H1 (cell line): ENCODE measurements around the gene INPP5F. TPM values are rescaled to one million over a fixed set of nuclear protein-coding genes. Genes with fewer than 3 reads are reported as not detected.

Source experiments
- CTCF ChIA-PET: fragments of 300-600 bp; sonication (Branson Sonifier 250); formaldehyde crosslinking; loops from one replicate; lab custom pipeline; 2021; ENCODE audit not compliant: partially characterized antibody; lab: Charles Lee
- POLR2A ChIA-PET: fragments of 300-600 bp; sonication (Branson Sonifier 250); formaldehyde crosslinking; loops from one replicate; lab custom pipeline; 2021; ENCODE audit warnings: inconsistent platforms; ENCODE audit not compliant: partially characterized antibody; lab: Charles Lee
- DNase-seq, 2 experiments: peaks; one replicate each; pipeline versions ENCODE4 v3.0.0 to v3.0.0-alpha.2; 2010 to 2022; ENCODE audit warnings: low spot score in 2 of 2, low read depth in 1 of 2, mixed read lengths in 1 of 2
- FAIRE-seq: peaks from 2 replicates; lab custom pipeline; 2011; peaks lifted over from hg19 to GRCh38; lab: Jason Lieb, UNC
- H2AFZ ChIP-seq: 2 replicates; pipeline ENCODE4 v1.8.1; 2012; ENCODE audit warnings: low read length, inconsistent platforms
- H2AK5ac ChIP-seq: 2 replicates; pipeline ENCODE4 v1.6.1; 2013; ENCODE audit warnings: low read depth, low read length
- H2BK120ac ChIP-seq: replicated peaks from 2 replicates; pipeline ENCODE3; 2013; ENCODE audit warnings: low read depth, low read length, inconsistent platforms
- H2BK12ac ChIP-seq: 2 replicates; pipeline ENCODE4 v1.6.1; 2013; ENCODE audit warnings: low read depth, low read length
- H2BK15ac ChIP-seq: 2 replicates; pipeline ENCODE4 v1.6.1; 2013; ENCODE audit warnings: low read length
- H2BK20ac ChIP-seq: 2 replicates; pipeline ENCODE4 v1.6.1; 2013; ENCODE audit warnings: low read length
- H2BK5ac ChIP-seq: 2 replicates; pipeline ENCODE4 v1.6.1; 2013; ENCODE audit warnings: low read depth, low read length
- H3K14ac ChIP-seq: 2 replicates; pipeline ENCODE4 v1.6.1; 2013; ENCODE audit warnings: inconsistent platforms; ENCODE audit not compliant: insufficient read length
- H3K18ac ChIP-seq: 2 replicates; pipeline ENCODE4 v1.6.1; 2013; ENCODE audit warnings: low read length; ENCODE audit errors: extremely low read depth
- H3K23ac ChIP-seq: 2 replicates; pipeline ENCODE4 v1.6.1; 2013; ENCODE audit warnings: inconsistent platforms; ENCODE audit not compliant: insufficient read length
- H3K23me2 ChIP-seq: 2 replicates; pipeline ENCODE4 v1.6.1; 2013; ENCODE audit warnings: low read depth, low read length
- H3K27ac ChIP-seq: 2 replicates; pipeline ENCODE4 v1.6.1; 2011; ENCODE audit warnings: low read depth, low read length, inconsistent platforms
- H3K27me3 ChIP-seq, 4 experiments: replicated peaks in 1 of 4; 1 replicate in 1 of 4; 2 replicates in 3 of 4; pipeline versions ENCODE4 v1.6.1 to v1.8.1; 2011 to 2013; ENCODE audit warnings: low read length in 3 of 4, mild to moderate bottlenecking in 3 of 4, inconsistent platforms in 2 of 4, mixed read lengths in 2 of 4, moderate library complexity in 1 of 4; ENCODE audit not compliant: control insufficient read depth in 3 of 4, insufficient read depth in 3 of 4; ENCODE audit errors: extremely low read depth in 1 of 4
- H3K36me3 ChIP-seq, 4 experiments: 2 replicates each; pipeline versions ENCODE4 v1.6.1 to v1.8.1; 2011 to 2013; ENCODE audit warnings: mild to moderate bottlenecking in 4 of 4, low read length in 3 of 4, moderate library complexity in 2 of 4, control low read depth in 1 of 4, inconsistent platforms in 1 of 4; ENCODE audit not compliant: insufficient read depth in 4 of 4, control insufficient read depth in 2 of 4
- H3K4ac ChIP-seq: replicated peaks from 2 replicates; pipeline ENCODE3; 2013; ENCODE audit warnings: low read length, low read depth, mixed read lengths, inconsistent platforms; ENCODE audit not compliant: insufficient read length
- H3K4me1 ChIP-seq, 4 experiments: replicated peaks in 1 of 4; 1 replicate in 1 of 4; 2 replicates in 3 of 4; pipeline versions ENCODE4 v1.6.1 to v1.8.1; 2011 to 2013; ENCODE audit warnings: low read length in 3 of 4, inconsistent platforms in 2 of 4, mixed read lengths in 1 of 4; ENCODE audit not compliant: insufficient read depth in 4 of 4, control insufficient read depth in 3 of 4
- H3K4me2 ChIP-seq, 2 experiments: 2 replicates each; pipeline versions ENCODE4 v1.6.1 to v1.8.1; 2011 to 2013; ENCODE audit warnings: low read depth in 2 of 2, low read length in 2 of 2, control low read depth in 1 of 2, inconsistent platforms in 1 of 2, mild to moderate bottlenecking in 1 of 2; ENCODE audit not compliant: insufficient read depth in 1 of 2
- H3K4me3 ChIP-seq, 4 experiments: fragments of 200-600, 300-600 bp in 1 of 4; sonication (generic), shearing (Covaris generic), sonication (Bioruptor Twin) in 1 of 4; 2 replicates each; pipeline versions ENCODE4 v1.5.1 to v1.8.1; 2011 to 2016; ENCODE audit warnings: low read length in 4 of 4, low read depth in 3 of 4, control low read depth in 2 of 4, inconsistent platforms in 2 of 4, mild to moderate bottlenecking in 2 of 4, mixed read lengths in 1 of 4, moderate library complexity in 1 of 4; ENCODE audit not compliant: insufficient read depth in 2 of 4; ENCODE audit errors: extremely low read depth in 1 of 4
- H3K56ac ChIP-seq: replicated peaks from 2 replicates; pipeline ENCODE3; 2013; ENCODE audit warnings: low read depth, mild to moderate bottlenecking, mixed read lengths, low read length, inconsistent platforms; ENCODE audit not compliant: insufficient read length
- H3K79me1 ChIP-seq: 2 replicates; pipeline ENCODE4 v1.6.1; 2013; ENCODE audit warnings: low read depth, low read length, control low read depth
- H3K79me2 ChIP-seq, 2 experiments: 2 replicates each; pipeline versions ENCODE4 v1.6.1 to v1.8.1; 2012 to 2013; ENCODE audit warnings: low read length in 2 of 2, mild to moderate bottlenecking in 2 of 2, inconsistent platforms in 1 of 2; ENCODE audit not compliant: insufficient read depth in 2 of 2, control insufficient read depth in 1 of 2
- H3K9ac ChIP-seq, 4 experiments: replicated peaks in 1 of 4; 1 replicate in 1 of 4; 2 replicates in 3 of 4; pipeline versions ENCODE4 v1.6.1 to v1.8.1; 2011 to 2013; ENCODE audit warnings: low read depth in 3 of 4, low read length in 3 of 4, control low read depth in 2 of 4, mild to moderate bottlenecking in 2 of 4, moderate library complexity in 2 of 4, inconsistent platforms in 1 of 4; ENCODE audit errors: extremely low read depth in 1 of 4
- H3K9me3 ChIP-seq, 2 experiments: 2 replicates each; pipeline versions ENCODE4 v1.6.1 to v1.8.1; 2012 to 2013; ENCODE audit warnings: mild to moderate bottlenecking in 2 of 2, moderate library complexity in 2 of 2, control low read depth in 1 of 2, inconsistent platforms in 1 of 2, low read depth in 1 of 2, low read length in 1 of 2, mixed read lengths in 1 of 2; ENCODE audit not compliant: insufficient read depth in 2 of 2
- H4K20me1 ChIP-seq, 2 experiments: replicated peaks in 1 of 2; 2 replicates each; pipeline versions ENCODE3 to v1.8.1; 2011 to 2013; ENCODE audit warnings: inconsistent platforms in 2 of 2, low read length in 2 of 2, mild to moderate bottlenecking in 1 of 2; ENCODE audit not compliant: insufficient read depth in 2 of 2, control insufficient read depth in 1 of 2
- H4K5ac ChIP-seq: 2 replicates; pipeline ENCODE4 v1.6.1; 2013; ENCODE audit warnings: low read length, low read depth, mixed read lengths, inconsistent platforms; ENCODE audit not compliant: insufficient read length
- H4K8ac ChIP-seq: 2 replicates; pipeline ENCODE4 v1.8.0; 2013; ENCODE audit warnings: mild to moderate bottlenecking, moderate library complexity, low read length, inconsistent platforms; ENCODE audit not compliant: insufficient read depth; ENCODE audit errors: extremely low read depth
- H4K91ac ChIP-seq: replicated peaks from 2 replicates; pipeline ENCODE3; 2013; ENCODE audit warnings: low read length, mixed read lengths, inconsistent platforms; ENCODE audit not compliant: insufficient read length
- CBX5 ChIP-seq: fragments of 300-800, 300-1000 bp; sonication (generic); IDR thresholded peaks from 2 replicates; pipeline ENCODE4 v1.7.1; 2016; ENCODE audit warnings: antibody characterized with exemption, low read length, low read depth
- EP300 ChIP-seq, 2 experiments: IDR thresholded peaks; 1 replicate in 1 of 2; 2 replicates in 1 of 2; pipeline ENCODE4 v1.6.1; 2011 to 2012; ENCODE audit warnings: low read depth in 2 of 2, low read length in 2 of 2, mild to moderate bottlenecking in 2 of 2, borderline replicate concordance in 1 of 2, inconsistent platforms in 1 of 2, moderate library complexity in 1 of 2
- GABPA ChIP-seq: IDR thresholded peaks from 2 replicates; pipeline ENCODE4 v1.6.1; 2011; ENCODE audit warnings: mild to moderate bottlenecking, low read length, moderate library complexity, borderline replicate concordance; ENCODE audit not compliant: insufficient read depth
- HDAC2 ChIP-seq, 2 experiments: fragments of 300-600 bp in 1 of 2; sonication (generic) in 1 of 2; IDR thresholded peaks; 2 replicates each; pipeline ENCODE4 v1.6.1; 2011 to 2012; ENCODE audit warnings: low read depth in 2 of 2, low read length in 2 of 2, mild to moderate bottlenecking in 2 of 2, moderate library complexity in 2 of 2, borderline replicate concordance in 1 of 2, inconsistent platforms in 1 of 2
- RAD21 ChIP-seq, 2 experiments: IDR thresholded peaks in 1 of 2; conservative IDR thresholded peaks in 1 of 2; 2 replicates each; pipeline ENCODE4 v1.6.1; 2011; ENCODE audit warnings: low read depth in 2 of 2, low read length in 2 of 2, improper control_type of control experiment in 1 of 2, inconsistent platforms in 1 of 2, mild to moderate bottlenecking in 1 of 2, moderate library complexity in 1 of 2
- SAP30 ChIP-seq: fragments of 300-600 bp; sonication (generic); IDR thresholded peaks from 2 replicates; pipeline ENCODE4 v1.7.1; 2012; ENCODE audit warnings: low read length, moderate library complexity, mild to moderate bottlenecking, inconsistent platforms; ENCODE audit not compliant: insufficient read depth, insufficient replicate concordance
- SIX5 ChIP-seq: IDR thresholded peaks from 2 replicates; pipeline ENCODE4 v1.6.1; 2011; ENCODE audit warnings: mild to moderate bottlenecking, low read depth, low read length
- SP2 ChIP-seq: IDR thresholded peaks from 2 replicates; pipeline ENCODE4 v1.6.1; 2012; ENCODE audit warnings: mild to moderate bottlenecking, low read length, inconsistent platforms
- SP4 ChIP-seq: IDR thresholded peaks from 2 replicates; pipeline ENCODE4 v1.6.1; 2012; ENCODE audit warnings: low read length, inconsistent platforms
- TAF7 ChIP-seq: optimal IDR thresholded peaks from 2 replicates; pipeline ENCODE3; 2011; ENCODE audit warnings: low read depth, mild to moderate bottlenecking, inconsistent platforms, low read length, moderate library complexity, borderline replicate concordance
- ZNF274 ChIP-seq: IDR thresholded peaks from 2 replicates; pipeline ENCODE4 v1.7.0; 2012; ENCODE audit warnings: low read length, borderline replicate concordance; ENCODE audit errors: extremely low read depth
- WGBS, 2 experiments: shearing (Covaris generic) in 1 of 2; methylation state at CpG; one replicate each; pipeline versions ENCODE4 v1.1.6 to v1.1.7; 2013 to 2015; ENCODE audit warnings: low lambda C conversion rate in 2 of 2, mixed read lengths in 2 of 2, inconsistent platforms in 1 of 2, low coverage in 1 of 2, missing lambda C conversion rate in 1 of 2; ENCODE audit not compliant: insufficient replicate concordance in 2 of 2, insufficient coverage in 1 of 2, insufficient read length in 1 of 2; ENCODE audit errors: extremely low coverage in 1 of 2, missing lambda C conversion rate in 1 of 2; 5-methylcytosine and 5-hydroxymethylcytosine counted together
- polyA plus RNA-seq, 7 experiments: library from polyadenylated mRNA; depleted of rRNA in 3 of 7; stranded (reverse) in 5 of 7; unstranded in 2 of 7; fragments of >200 nt in 5 of 7; fragments of 200-250 nt in 2 of 7; gene quantifications; 1 replicate in 5 of 7; 2 replicates in 1 of 7; 4 replicates in 1 of 7; pipeline versions ENCODE4 v1.2.1 to v1.2.3, GENCODE V29; 2011 to 2013; ENCODE audit warnings: missing spikeins in 2 of 7, mixed read lengths in 2 of 7
- total RNA-seq: library from RNA; stranded (reverse); fragmentation: NEBNext Ultra II Directional; extraction: Animal tissue kit (Norgen Biotek cat#: 25700); gene quantifications from 2 replicates; pipeline ENCODE4 v1.2.1, GENCODE V29; 2021
- TF ChIP-seq, protein P1 (sequence below): IDR thresholded peaks from 2 replicates; pipeline ENCODE4 v1.6.1; 2011; ENCODE audit warnings: low read length, improper control_type of control experiment

The INPP5F gene
- total and polyA plus RNA-seq, 2 of the 8 experiments (the other 6 are each of a cell fraction or from before 2014, with no cell fraction given) = 50.1 to 101 TPM

DNA sequence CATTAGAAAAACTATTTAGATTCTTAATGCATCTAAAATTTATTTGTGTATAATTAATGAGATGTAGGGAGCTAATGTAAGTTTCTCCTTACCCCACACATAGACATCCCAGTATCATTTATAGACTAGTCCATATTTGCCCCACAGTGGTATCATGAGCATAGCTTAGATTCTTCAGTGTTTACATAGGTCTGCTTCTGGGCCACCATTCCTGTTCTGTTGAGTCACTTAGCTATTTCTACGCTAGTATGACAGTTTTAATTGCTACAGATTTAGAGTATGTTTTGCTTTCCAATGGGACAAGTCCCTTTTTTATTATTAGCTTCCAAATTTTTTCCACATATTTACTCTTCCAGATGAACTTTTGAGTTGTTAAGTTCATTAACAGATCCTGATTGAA, 77.4 kb downstream of the INPP5F start:
- Histone ChIP-seq H3K27ac (no peak overlapping the region), H3K18ac (no peak overlapping the region), H3K14ac (no peak overlapping the region), H3K27me3 (no peaks in the 10 kb centered on the region), H3K4me1 (no peaks in the 10 kb centered on the region), H3K56ac (no peak overlapping the region), H2BK120ac (no peak overlapping the region), H2BK20ac (no peak overlapping the region), H4K5ac (no peak overlapping the region), H4K8ac (no peak overlapping the region), H3K36me3 (peaks cover 0 to 5% (median 0%) of the 10 kb centered on the region in 4 experiments; a peak in 2 of 8 replicates), H3K23me2 (no peaks in the 10 kb centered on the region), H4K20me1 (no peaks in the 10 kb centered on the region), H3K79me2 (no peaks in the 10 kb centered on the region), H2BK15ac (no peak overlapping the region), H2BK5ac (no peak overlapping the region), H2BK12ac (no peak overlapping the region), H3K4ac (no peak overlapping the region), H3K4me3 (no peak overlapping the region), H3K4me2 (no peak overlapping the region), H4K91ac (no peak overlapping the region), H3K79me1 (no peaks in the 10 kb centered on the region), H3K9ac (no peak overlapping the region), H3K23ac (no peak overlapping the region), H3K9me3 (no peaks in the 10 kb centered on the region), H2AK5ac (no peak overlapping the region), H2AFZ (no peak overlapping the region)
- ChIA-PET POLR2A (interaction anchor here (1.0 kb wide), 1 partner anchor 15 kb away, joined by 3 read pairs; no protein-coding TSS in a partner anchor), CTCF (interaction anchor here (1.0 to 2.7 kb wide), 5 partner anchors 11 to 65 kb away, joined by 3 to 14 read pairs (median 4); no protein-coding TSS in a partner anchor)
- DNase-seq (no peak), FAIRE-seq (no peak)
- WGBS, 2 experiments = 93% methylated on average over 1 of the region's 1 CpG; no CpG with 5 or more reads in 1 of the 2 experiments
- no peak for TF ChIP-seq SP2
- TF ChIP-seq CBX5 = no peak
- no peak for TF ChIP-seq HDAC2 (IDR thresholded peaks at IDR 0.05; ENCODE audit: borderline replicate concordance in 1 of 2, low read depth in 2 of 2, low read length in 2 of 2)
- TF ChIP-seq RAD21 (IDR thresholded peaks at IDR 0.05 in 1 of 2, conservative IDR thresholded peaks at IDR 0.05 in 1 of 2; ENCODE audit: low read depth in 2 of 2, low read length in 2 of 2) = no peak
- no peak for TF ChIP-seq EP300 (IDR thresholded peaks at IDR 0.05; ENCODE audit: borderline replicate concordance in 1 of 2, low read depth in 2 of 2, low read length in 2 of 2)
- no peak for TF ChIP-seq ZNF274
- TF ChIP-seq SAP30 = no peak
- TF ChIP-seq GABPA = no peak
- TF ChIP-seq TAF7 = no peak
- no peak for TF ChIP-seq SIX5
- TF ChIP-seq, protein P1, sequence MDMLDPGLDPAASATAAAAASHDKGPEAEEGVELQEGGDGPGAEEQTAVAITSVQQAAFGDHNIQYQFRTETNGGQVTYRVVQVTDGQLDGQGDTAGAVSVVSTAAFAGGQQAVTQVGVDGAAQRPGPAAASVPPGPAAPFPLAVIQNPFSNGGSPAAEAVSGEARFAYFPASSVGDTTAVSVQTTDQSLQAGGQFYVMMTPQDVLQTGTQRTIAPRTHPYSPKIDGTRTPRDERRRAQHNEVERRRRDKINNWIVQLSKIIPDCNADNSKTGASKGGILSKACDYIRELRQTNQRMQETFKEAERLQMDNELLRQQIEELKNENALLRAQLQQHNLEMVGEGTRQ = no peak
- no peak for TF ChIP-seq SP4
